ENCODE results near the gene HCRT.

GRCh38 chr17:42184713-42185620 lies at the start of gene HCRT:
- TF ChIP-seq POLR2A (IDR thresholded peaks at IDR 0.05) (no peak), CTCF (IDR thresholded peaks at IDR 0.05) (no peak)

Data from transverse colon (tissue), 3 donors.